Measurements from ENCODE around the gene TMEM151B.

Gene TMEM151B

DNA sequence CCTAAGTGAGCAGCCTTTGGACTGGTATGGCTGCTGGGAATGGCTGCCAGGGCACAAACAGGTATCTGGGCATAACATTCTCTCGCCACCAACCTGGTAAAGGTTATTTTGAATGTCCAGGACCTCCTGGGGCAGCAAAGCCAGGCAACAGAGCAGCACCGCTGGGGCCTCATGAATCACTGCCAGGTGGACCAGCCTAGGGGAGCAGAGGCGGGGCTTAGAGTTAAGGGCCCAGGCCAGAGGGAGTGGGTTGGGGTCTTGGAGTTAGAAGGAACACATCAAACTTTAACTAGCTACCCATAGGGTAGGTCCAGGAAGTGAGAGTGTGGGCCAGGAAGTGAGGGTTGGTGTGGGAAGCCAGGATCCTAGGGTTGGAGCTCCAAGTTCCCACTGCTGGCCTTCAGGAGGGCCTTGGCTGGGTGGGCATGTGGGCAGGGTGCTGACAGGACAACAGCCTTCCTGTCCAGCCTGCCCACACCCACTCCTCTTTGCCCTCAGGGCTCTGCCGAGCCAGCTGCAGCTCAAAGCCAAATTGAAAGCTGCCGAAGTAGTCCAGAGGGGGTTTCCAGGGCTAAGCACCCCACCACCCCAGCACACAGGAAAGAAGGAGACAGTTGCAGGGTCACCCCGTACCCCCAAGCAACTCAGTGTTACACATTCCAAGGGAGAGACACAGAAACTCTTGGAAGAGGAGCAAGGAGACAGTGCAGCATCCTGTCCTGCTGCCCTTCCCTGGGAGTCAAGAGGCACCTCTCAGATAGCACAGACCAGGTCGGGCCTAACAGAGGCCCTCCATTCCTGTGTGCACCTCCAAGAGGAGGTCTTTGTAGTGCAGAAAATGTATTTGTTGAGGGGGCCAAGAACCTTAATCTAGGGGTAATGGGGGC is 7.5 kb upstream of the TMEM151B start:
- DNase-seq (ENCODE audit: insufficient read length, low spot score) = no peak

DNA sequence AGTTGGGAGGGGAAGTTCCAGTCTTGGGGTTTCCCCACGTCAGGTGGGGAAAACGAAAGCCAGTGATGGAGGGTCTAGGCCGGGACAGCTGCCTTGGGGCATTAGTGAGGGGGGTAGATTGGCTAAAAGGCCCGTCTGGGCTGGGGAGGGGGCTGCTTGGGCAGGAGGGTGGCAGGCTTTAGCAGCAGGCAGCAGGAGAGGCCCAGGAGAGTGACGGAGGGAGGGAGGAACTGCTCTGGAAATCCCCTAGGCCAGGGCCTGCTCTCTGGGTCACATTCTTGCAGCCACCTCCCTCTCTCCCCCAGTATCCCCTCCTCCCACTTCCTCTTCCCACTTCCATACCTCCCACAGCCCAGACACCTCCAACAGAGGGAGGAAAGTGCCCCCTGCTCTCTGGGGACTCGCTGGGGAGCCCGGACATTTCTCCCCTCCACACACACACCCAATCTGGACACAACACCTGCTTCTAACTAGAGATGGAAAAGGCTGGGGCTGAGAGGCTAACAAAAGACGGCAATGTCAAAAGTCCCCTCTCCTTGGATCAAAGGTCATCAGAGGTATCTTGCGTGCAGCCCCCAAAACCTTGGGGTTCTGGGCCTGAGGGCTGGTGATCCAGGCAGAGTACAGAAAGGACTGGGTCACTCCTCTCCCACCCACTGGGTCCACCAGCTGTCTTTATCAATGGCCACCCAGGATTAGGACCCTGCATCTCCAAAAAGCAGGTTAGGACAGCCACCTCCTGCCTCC is 6.7 kb upstream of the TMEM151B start:
- FAIRE-seq = no peak
- no peak for DNase-seq (ENCODE audit: insufficient read length, low spot score)

More for the DNA sequence above, 7.5 kb upstream of the TMEM151B start:
- FAIRE-seq = peak; percentile 74

DNA sequence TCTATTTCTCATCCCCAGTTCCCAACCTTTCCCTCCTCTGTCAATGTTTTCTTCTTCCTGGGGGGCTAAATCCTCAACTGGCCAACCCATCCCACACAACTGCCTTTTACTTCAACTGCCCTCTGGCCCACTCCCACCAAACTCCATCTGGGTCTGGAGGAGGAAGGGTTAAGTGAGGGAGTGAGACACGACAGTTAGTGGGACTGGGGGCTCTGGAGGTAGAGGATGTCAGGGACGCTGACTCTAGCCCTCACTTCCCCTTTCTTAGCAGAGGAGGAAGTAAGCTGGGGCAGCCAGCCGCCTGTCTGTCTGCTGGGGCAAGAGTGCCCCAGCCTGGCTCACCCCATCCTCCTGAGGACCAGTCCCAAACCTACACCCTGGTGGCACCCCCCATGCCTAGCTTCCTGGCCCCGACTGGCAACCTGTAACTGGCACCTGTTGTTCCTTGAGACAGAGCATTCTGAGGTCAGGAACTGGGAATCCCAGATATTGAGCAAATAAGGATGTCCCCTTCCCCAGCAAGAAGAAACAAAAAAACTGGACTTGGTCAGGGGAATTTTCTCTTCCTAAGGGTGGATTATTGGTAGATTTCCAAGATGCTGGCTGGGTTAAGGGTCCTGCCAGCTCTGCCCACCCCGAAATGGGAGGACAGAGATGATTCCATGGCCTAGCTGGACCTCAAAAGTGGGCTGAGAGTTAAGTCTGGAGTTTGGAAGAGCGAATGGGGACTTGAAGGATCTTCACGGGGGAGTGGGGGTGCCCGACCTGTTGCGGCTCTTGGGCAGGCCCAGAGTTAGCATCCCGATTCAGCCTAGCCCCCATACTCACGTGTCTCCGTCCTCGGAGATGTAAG is 5.9 kb upstream of the TMEM151B start:
- DNase-seq (ENCODE audit: insufficient read length, low spot score) (no peak), FAIRE-seq (peak; percentile 90)

DNA sequence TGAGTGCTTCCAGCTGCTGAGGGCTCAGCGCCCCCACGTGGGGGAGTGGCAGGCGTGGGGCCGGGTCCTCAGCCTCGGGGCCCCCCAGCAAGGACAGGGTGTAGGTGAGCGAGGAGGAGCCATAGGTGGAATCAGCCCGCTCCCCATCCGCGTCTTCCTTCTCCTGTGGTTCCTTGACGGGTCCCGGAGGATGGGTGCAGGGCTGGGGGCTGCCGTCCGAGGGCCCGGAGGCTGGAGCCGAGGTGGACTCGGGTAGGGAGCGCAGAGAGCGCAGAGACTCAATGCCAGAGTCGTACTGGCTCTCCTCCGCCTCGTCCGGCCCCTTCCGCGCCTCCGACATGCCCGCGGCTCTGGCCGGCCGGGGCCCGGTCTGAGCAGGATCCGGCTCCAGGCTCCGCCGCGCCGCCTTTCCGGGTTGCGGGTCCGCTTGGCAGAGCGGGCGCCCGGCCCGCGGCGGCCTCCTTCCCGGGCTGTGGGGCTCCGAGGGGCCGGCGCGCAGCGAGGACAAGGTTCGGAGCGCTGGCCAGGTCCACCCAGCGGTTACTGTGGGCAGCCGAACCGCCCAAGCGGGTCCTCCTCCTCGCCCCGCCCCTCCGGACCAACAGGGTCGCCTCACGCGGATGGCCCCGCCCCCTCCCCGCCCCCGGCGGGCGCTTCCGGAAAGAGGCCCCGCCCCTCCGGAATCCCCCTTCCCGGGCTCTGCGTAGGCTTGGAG is 5.1 kb upstream of the TMEM151B start, which contains the start of gene NFKBIE:
Gene NFKBIE, minus strand, starts transcription at position 545 of the 715 bp plus-strand sequence. Its CDS starts 205 bp downstream, at position 340.
- peak; percentile 76 for DNase-seq (ENCODE audit: insufficient read length, low spot score)
- FAIRE-seq = peak; percentile 73

DNA sequence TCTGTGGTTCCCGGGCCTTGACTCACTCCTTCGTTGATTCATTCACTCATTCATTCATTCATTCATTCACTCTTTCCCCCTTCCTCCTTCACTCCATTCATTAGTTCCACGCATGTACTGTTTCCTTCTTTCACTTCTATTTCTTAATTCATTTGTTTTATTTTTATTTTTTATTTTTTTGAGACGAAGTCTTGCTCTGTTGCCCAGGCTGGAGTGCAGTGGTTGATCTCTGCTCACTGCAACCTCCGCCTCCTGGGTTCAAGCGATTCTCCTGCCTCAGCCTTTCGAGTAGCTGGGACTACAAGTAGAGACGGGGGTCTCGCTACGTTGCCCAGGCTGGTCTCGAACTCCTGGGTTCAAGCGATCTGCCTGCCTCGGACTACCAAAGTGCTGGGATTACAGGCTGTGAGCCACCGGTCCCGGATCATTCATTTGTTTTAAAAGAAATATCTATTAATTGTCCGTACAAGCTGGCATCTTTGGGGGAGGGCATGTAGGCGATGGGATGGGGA is 4.5 kb upstream of the TMEM151B start:
- FAIRE-seq = no peak
- DNase-seq (ENCODE audit: insufficient read length, low spot score) = no peak

DNA sequence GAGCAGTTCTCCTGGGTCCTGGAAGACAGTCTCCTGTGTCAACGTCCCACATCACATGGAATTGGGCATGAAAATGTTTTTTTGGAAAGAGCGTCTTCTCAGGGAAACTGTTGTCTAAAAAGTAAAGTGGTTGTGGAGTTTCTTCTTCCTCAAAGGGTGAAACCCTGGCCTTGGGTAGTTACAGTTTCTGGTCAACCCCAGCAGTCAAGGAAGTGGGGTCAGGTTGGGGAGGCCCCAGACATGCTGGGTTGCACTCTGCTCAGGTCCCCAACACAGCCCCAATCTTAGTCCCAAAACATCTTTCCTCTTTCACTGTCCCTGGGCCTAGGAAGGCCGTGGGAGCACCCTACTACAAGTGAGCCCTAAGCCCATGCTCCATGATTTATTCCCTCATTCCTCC is 3.9 kb upstream of the TMEM151B start:
- DNase-seq (ENCODE audit: insufficient read length, low spot score) = peak; percentile 81
- peak; percentile 92 for FAIRE-seq

DNA sequence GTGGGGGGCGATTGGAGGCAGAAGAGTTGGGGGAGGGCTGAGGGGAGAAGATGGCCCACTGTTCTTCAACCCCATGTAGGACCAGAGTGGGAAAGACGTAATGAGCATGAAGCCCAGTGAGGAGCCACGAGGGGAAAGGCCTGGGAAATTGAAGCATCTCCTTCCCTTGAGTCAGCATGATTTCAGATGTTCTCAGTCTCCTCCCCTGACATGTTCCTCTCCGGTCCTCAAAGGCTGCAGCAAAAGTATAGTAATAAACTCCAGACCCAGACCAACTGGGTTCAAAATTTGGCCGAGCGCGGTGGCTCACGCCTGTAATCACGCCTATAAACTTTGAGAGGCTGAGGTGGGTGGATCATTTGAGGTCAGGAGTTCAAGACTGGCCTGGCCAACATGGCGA is 3.0 kb upstream of the TMEM151B start:
- DNase-seq (ENCODE audit: insufficient read length, low spot score) (no peak), FAIRE-seq (no peak)

DNA sequence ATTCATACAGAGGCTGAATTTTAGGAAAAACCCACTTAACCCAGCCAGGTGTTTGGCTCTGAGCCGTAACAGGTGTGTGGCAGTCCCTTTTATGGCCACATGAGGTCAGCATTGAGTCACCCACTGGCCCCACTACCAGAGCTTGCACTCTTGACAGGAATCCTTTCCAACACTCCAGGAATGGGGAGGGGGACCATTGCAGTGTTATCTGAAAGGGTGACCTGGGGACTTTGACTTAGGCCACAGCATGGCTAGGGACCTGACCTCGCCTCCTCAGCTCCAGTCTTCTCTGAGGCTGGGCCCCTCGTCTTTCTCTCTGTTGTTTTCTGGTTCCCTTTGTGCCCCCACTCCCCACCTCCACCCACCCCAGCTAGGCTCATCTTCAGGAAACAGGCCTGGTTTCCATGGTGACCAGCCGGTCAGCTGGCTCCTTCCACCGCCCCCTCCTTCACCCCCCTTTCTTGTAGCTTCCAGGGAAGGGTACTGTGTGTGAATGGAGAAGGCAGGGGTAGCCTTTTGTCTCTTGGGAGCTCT is 2.1 kb upstream of the TMEM151B start:
- FAIRE-seq (peak; percentile 91), DNase-seq (ENCODE audit: insufficient read length, low spot score) (no peak)

DNA sequence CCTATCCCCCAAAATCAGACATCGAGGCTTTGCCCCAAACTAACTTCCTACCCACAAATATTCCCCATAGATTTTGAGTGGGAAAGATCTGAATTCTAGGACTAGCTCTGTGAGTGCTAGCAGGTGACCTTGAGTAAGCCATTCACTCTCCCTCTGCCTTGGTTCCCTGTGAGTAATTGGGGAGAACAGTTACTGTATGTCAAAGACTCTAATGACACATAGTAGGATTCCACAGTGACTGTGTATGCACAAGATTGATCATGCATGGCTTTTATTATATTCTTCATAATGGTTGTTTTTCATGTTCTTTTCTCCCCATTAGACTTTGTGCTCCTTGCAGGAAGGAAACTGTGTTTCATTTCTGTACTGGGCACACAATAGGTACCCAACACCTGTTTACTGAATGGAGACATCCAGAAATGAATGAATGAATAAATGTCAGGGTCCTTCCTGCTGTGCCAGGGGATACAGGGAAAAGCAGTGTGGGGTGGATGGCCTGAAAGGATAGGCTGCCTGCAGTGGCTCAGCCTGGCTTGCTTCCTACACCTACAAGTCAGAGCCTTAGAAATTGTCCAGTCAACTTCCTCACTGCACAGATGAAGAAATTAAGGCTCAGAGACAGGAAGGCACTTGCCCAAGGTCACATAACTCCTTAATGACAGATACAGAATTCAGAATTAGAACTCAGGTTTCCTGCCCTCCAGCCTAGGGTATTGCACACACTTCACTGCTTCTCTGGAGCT is 901 bp upstream of the TMEM151B start:
- DNase-seq (ENCODE audit: insufficient read length, low spot score) (no peak), FAIRE-seq (no peak)

DNA sequence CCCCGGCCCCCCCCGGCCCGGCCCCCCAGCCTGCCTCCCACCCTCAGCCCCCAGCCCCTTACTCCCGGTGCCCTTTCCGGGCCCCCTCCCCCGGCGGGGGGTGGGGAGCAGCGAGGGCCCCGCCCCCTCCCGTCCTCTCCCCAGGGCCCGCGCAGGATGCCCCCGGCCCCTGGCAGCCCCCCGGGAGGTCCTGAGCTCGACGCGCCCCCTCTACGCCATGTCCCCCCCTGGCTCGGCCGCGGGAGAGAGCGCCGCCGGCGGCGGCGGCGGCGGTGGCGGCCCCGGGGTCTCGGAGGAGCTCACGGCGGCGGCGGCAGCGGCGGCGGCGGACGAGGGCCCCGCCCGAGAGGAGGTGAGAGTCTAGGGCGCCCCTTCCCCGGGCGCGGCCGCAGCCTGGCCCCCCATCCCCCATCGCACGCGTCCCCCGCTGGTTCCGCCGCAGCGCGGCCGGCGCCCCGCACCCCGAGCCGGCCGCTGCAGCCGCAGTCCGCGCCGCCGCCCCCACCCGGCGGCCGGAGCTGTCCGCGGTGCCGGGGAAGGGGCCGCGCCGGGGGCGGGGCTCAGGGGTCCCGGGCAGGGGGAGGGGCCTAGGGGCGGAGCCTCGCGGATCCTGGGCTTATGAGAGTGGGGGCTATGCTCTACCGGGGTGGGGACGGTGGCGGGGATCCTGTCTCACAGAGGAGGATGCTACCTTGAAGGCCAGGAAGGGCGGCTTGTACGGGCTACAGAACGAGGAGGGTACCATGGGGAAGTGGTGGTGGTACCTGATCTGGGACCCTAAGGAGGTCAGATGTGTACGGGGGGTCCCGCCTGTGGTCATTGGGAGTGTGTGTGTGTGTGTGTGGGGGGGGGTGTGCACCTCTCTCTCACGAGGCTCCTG is 516 bp downstream of the TMEM151B start:
- DNase-seq (ENCODE audit: insufficient read length, low spot score) (no peak), FAIRE-seq (no peak)

DNA sequence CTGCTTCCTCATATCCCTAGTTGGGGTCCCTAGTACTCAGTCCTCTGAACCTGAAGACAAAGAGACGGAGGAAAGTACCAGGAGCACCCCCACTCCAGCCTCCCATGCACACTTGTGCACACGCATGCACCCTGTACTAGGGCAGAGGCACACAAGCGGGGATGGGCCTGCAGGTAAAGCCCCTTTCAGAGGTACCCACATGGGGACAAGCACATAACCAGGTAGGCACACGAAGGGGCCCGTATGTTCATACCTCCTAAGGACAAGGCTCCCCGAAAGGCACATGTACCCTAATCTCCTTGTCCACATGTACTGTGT is 1.1 kb downstream of the TMEM151B start:
- FAIRE-seq (no peak), DNase-seq (ENCODE audit: insufficient read length, low spot score) (no peak)

DNA sequence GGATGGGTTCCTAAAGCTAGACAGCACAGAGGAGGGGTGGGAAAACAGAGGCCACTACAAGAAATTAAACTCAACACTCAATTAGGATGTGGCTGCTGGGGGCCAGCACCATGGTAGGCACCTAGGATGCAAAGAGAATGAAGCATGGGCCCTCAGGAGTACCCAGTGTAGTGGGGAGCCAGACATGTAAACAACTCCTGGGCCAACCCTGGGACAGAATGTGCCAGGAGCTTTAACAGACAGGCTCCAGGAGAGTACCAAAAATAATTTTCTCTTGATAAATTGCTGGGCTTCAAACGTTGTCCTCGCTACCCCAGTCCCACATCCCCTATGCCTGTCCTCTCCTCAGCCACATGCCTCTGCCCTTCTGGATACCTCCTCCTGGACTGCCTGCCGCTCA is 1.7 kb downstream of the TMEM151B start:
- DNase-seq (ENCODE audit: insufficient read length, low spot score) (no peak), FAIRE-seq (no peak)

DNA sequence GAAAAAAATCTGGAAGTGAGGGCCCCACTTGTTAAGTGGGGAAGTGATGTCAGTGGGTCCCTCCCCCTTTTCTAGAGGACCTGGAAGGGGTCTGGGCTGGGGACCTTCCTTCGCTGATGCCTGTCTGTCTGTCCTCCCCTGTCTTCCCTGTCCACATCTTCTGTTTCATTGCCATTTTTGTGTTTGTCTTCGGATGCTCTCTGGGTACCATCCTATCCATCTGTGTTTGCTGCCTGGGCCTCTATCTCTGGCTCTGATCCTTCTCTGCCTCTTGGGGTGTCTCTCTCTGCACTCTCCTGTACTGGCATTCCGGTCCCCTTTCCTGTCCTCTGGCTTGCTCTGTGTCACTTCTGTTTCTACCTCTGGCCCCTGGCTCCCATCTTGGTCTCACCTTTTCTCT is 2.3 kb downstream of the TMEM151B start:
- no peak for FAIRE-seq
- DNase-seq (ENCODE audit: insufficient read length, low spot score) = no peak

DNA sequence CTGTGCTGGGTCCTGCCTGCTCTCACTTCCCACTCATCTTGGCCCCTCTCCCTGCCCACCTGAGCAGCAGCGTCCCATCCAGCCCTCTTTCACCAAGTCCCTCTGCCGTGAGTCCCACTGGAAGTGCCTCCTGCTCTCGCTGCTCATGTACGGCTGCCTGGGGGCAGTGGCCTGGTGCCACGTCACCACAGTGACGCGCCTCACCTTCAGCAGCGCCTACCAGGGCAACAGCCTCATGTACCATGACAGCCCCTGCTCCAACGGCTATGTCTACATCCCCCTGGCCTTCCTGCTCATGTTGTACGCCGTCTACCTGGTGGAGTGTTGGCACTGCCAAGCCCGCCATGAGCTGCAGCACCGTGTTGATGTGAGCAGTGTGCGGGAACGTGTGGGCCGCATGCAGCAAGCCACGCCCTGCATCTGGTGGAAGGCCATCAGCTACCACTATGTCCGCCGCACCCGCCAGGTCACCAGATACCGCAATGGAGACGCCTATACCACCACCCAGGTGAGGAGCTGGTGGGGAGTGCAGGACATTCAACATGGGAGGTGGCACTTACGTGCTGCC is 2.8 kb downstream of the TMEM151B start:
- DNase-seq (ENCODE audit: insufficient read length, low spot score) = no peak
- FAIRE-seq = no peak

DNA sequence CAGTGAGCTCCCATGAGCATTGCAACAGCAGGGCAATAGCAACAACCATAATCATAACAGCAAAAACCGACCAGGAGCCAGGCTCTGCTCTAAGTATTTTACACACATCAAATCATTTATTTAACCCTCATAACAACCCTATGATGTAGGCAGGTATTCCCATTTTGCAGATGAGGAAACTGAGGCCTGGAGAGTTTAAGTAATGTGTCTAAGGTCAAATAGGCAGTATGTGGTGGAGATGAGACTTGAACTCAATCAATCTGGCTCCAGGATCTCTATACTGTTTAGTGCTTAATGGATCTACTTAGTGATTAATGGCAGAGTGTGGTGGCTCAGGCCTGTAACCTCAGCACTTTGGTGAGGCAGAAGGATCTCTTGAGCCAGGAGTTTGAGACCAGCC is 3.4 kb downstream of the TMEM151B start:
- DNase-seq (ENCODE audit: insufficient read length, low spot score) (no peak), FAIRE-seq (no peak)

DNA sequence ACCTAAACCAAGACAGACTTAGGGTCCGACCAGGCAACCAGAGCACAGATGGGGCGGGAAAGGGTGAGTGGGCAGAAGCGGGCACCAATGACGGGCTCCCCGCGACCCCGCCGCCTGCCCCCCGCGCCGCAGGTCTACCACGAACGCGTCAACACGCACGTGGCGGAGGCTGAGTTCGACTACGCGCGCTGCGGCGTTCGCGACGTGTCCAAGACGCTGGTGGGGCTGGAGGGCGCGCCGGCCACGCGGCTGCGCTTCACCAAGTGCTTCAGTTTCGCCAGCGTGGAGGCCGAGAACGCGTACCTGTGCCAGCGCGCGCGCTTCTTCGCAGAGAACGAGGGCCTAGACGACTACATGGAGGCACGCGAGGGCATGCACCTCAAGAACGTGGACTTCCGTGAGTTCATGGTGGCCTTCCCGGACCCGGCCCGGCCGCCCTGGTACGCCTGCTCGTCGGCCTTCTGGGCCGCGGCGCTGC is 5.1 kb downstream of the TMEM151B start:
- FAIRE-seq (no peak), DNase-seq (ENCODE audit: insufficient read length, low spot score) (no peak)

DNA sequence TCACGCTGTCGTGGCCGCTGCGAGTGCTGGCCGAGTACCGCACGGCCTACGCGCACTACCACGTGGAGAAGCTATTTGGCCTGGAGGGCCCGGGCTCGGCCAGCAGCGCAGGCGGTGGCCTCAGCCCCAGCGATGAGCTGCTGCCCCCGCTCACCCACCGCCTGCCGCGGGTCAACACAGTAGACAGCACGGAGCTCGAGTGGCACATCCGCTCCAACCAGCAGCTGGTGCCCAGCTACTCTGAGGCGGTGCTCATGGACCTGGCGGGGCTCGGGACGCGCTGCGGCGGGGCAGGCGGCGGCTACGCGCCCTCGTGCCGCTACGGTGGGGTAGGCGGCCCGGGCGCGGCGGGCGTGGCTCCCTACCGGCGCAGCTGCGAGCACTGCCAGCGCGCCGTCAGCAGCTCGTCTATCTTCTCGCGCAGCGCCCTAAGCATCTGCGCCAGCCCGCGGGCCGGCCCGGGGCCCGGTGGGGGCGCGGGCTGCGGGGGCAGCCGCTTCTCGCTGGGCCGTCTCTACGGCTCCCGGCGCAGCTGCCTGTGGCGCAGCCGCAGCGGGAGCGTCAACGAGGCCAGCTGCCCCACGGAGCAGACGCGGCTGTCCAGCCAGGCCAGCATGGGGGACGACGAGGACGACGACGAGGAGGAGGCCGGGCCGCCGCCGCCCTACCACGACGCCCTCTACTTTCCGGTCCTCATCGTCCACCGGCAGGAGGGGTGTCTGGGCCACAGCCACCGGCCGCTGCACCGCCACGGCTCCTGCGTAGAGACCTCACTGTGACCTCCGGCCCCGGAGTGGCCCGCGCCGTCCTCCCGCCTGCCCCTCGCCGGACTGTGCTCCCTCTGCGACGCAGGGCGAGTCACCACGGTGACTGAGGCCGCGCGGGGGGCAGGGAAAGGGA is 5.7 kb downstream of the TMEM151B start:
- DNase-seq (ENCODE audit: insufficient read length, low spot score) = no peak
- FAIRE-seq = no peak
